ENCODE results near the gene LARP6.
"Not testable (repeated sequence)": the region's sequence is repeated elsewhere in the genome, so short reads cannot be mapped to it uniquely, and the experiment has no call there.

The LARP6 gene

DNA sequence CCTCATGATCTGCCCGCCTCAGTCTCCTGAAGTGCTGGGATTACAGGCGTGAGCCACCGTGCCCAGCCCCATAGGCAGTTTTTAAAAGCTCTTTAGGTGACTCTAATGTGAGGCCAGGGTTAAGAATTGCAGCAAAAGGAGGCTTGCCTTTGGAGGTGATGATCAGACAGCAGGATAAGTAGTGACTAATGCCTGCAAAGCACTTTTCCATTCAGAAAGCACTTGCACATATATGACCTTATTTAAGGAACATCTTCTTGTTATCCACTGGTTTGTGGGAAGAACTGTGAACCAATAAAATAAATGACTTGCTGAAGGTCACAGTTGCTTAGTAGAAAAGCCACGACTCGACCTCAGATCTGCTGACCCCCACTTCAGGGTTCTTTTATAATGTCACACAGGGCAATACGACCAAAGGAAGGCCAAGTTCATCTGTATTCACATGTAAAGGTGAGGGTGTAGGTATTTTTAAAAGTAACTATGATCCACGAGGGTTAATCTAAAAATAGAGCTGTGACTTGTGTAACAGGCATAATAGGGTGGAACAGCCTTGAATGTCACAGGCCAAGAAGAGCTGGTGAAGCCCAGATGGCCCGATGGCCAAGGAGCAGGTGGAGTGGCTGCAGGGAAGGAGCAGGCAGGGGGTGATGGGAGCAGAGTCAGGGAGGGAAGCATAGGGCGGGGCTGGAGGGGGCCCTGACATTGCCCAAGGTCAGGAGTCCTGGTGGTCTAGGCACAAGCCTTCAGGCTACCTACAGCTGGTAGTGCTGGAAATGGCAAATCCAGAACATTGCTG is 24.4 kb downstream of the LARP6 start:
- no peak for DNase-seq (ENCODE audit: low read depth)

DNA sequence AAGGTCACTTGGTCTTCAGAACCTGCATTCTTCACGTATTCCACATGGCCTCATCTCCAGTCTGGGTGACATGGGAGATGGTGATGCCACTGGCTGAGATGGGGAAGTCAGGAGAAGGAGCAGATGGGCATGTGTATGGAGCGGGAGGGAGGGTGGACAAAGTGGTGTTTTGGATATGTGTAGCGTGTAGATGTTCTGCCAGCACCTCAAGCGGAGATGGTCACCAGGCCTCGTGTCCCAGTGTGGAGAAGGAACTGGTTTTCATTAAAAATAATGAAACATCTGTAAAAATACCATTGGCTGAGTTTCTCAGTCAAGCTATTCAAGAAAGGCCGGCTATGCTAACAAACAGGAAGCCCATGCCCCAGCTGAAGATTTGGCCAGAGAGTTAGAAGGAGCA is 26.2 kb downstream of the LARP6 start:
- DNase-seq (ENCODE audit: low read depth): no peak

DNA sequence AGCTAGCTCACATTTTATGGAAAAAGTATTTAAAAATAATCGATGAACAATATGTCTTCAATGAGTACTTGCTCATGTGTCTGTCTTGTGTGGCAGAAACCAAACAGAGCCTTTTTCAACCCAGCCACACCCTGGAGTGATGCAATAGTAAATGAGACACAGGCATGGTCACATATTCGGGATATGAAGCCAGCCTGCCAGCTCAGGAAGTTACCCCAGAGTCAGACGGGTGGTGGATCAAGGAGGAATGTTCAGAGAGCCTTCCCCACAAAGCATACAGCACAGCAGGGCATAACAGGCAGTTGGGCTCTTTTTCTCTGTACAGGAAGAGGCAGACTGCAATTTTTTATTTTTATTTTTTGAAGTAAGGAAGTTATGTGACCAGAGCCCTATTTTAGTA is 27.3 kb downstream of the LARP6 start:
- DNase-seq (ENCODE audit: low read depth): no peak

DNA sequence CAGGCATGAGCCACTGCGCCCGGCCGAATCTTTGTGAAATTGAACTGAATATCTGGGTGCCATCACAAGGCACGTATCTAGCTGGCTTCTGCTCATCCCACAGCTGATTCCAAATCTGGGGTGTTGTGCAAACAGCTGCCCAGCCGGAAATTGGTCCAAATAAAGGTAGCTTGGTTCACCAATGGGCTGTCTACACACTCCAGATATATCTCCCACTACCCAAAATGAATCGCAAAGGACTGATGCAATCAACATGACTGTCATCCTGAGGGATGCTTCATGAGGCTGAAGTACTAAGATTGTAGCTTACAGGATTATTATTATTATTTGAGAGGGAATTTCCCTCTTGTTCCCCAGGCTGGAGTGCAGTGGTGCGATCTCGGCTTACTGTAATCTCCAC is 28.1 kb downstream of the LARP6 start:
- DNase-seq (ENCODE audit: low read depth): no peak

DNA sequence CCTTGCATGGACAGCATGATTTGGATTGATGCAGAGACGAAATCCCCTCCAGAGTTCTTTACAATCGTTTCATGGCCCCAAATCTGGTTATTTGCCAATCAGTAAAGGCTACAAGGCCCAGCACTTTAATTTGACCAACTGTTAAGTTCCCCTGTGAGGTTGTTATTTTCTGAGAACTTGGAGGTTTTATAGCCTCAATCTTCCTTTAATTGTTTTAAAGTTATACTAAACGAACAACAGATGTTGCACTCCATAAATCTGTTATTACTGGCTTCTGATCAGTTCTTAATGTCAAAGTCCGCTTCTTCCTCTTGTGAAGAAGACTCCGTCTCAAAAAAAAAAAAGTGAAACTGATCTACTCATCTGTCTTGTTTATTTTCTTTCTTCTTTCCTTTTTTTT is 30.8 kb downstream of the LARP6 start:
- DNase-seq (ENCODE audit: low read depth): no peak

DNA sequence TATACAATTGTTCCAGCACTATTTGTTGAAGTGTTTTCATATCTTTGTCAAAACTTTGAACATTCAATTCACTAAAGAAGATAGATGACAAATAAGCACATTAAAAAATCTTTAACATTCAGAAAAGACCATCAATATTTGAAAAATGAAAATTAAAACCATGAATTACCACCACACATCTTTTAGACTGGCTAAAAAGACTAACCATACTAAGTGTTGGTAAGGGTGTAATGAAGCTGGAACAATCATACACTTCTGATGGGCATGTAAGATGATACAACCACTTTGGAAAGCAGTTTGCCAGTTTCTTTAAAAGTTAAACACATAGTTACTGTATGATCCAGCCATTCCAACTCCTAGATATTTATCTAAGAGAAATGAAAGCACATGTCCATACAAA is 33.7 kb downstream of the LARP6 start:
- DNase-seq (ENCODE audit: low read depth): no peak

DNA sequence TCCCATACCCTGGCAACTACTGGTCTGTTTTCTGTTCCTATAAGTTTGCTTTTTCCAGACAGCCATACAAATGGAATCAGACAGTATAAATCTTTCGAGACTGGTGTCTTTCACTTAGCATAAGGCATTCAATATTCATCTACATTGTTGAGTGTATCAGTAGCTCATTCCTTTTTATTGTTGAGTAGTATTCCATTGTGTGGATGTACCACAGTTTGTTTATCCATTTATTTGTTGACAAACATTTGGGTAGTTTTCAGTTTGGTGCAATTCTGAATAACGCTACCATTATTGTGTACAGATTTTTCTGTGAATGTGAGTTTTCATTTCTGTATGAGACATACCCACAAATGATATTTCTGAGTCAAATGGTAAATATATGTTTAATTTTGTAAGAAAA is 35.4 kb downstream of the LARP6 start:
- no peak for DNase-seq (ENCODE audit: low read depth)

DNA sequence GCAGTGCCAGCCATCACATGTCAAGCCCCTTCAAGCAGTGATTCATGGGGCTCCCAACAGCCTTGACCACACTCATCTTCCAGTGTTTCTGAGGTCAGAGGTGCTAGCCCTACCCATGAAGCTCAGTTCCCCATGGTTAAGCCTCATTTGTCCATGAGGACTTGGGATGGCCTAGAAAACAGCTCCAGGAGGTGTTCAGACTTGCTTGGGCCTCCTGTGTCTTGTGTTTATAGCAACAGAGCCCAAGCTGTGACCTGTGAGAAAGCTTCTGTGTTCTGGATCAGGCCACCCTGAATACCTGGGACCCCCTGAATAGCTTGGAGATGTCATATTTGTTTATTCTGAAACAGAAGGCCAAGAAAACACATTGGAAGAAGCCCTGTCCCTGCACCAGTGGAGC is 36.7 kb downstream of the LARP6 start:
- DNase-seq (ENCODE audit: low read depth): no peak

DNA sequence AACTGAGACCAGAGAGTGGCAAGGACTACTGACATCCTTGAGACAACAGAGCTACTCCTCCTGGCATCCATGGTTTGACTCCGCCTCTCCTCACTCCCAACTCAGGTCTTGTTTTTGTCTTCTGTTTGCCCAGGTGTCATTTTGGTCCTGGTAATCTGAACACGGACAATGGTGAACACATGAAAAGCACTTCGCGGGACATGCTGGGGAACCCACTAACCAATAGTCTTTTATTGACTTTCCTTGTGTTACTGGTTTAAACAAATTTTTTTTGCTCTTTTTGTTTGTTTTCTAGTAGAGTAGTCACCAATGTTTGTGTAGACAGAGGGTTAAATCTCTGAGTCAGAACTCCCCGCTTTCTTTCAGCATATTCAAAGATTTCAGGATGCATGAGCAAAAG is 38.4 kb downstream of the LARP6 start:
- no peak for DNase-seq (ENCODE audit: low read depth)

DNA sequence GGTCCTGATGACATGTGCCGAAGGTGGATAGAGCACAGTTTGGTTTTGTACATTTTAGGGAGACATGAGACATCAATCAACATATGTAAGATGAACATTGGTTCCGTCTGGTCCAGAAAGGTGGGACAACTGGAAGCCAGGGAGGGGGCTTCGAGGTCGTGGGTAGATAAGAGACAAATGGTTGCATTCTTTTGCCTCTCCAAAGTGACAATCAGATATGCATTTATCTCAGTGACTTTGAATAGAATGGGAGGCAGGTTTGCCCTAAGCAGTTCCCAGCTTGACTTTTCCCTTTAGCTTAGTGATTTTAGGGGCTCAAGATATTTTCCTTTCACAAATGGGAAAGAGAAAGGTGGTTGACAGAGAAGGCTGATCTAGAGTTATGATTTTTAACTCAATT is 38.9 kb downstream of the LARP6 start:
- DNase-seq (ENCODE audit: low read depth): not testable (repeated sequence)

DNA sequence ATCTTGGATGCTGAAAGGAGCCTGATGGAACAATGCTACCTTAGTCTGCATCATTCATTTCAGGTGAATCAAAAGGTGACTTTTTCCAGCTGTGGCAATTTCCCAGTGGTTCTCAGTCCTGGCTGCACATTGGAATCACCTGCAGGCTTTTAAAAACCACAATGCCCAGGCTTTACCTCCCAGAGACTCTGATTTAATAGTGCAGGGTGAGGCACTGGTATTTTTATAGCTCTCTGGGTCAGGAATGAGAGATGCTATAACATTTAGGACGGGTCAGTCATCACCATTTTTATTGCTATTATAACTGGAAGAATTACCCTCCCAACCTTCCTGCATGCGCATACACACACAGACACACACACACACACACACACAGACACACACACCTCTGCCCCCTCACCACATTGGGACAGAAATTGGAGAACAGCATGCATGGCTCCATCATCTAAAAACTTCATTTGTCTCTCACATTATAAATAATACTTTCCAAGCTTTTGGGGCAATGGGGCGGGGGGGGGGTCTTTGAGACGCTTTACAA is 41.1 kb downstream of the LARP6 start:
- DNase-seq (ENCODE audit: low read depth): no peak

DNA sequence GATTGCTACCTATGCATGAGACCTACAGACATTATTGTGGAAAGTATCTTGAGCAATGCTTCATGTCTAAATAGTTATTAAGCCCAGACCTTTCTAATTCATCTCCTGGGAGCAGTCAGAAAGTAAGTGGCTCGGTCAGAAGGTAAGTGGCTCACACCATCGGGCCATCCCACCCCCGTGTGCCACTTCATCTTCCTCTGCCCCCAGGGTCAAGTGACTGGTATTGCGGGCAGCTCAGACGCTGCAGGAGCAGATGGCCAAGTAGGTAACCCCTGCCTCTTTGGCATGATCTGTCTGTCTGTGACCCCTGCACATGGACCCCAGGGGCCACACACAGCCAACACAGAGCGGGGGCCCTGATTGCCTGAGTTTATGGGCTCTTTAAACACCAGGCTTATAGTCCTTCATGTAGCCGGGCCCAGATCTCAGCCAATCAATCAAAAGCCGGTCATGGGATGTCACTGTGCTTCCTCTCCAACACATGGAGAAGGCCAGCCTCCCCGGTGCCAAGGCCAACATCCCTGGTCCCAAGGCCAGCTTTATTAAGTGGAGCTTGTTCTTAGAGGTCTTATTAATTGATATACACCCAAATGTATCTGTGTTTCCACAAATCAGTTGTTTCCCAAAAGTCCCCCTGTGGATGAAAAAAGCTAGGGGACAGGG is 42.9 kb downstream of the LARP6 start:
- no peak for DNase-seq (ENCODE audit: low read depth)

DNA sequence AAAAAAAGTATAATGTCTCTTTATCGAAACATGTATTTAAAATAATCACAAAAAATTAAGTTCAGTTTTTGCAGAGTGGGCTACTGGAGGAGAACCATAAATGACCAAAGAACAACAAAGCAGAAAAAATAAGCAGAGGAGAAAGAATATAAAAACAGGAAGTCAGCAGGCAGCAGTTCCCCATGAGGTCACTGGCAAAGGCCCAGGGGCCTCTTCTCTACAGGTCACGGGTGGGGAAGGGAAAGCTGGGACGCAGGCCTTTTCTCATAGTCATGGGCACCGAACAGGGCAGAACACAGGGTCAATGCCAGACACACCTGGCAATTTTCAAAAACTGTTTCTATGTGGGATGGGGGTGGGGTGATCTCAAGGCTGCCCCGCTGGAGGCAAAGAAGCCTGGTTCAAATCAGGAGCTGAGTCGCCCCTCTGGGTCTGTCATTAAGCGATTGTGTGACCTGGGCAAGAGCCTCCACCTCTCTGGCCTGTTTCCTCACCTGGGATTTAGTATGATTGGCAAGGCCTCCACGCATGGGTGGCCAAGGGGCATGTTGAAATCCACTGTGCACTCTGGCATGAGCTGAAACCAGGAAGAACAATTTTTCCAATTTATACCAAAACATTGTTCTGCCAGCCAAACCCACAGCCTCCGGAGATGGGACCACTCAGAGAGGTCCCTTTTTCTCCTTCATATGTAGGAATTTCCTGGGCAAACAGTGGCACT is 46.8 kb downstream of the LARP6 start:
- DNase-seq (ENCODE audit: low read depth): no peak

DNA sequence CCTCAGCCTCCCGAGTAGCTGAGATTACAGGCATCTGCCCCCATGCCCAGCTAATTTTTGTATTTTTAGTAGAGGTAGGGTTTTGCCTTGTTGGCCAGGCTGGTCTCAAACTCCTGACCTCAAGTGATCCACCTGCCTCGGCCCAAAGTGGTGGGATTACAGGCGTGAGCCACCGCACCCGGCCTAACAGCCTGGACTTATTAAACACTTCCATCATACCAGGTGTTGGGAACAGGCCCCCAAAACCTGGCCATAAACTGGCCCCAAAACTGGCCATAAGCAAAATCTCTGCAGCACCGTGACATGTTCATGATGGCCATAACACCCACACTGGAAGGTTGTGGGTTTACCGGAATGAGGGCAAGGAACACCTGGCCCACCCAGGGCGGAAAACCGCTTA is 49.6 kb downstream of the LARP6 start:
- DNase-seq (ENCODE audit: low read depth): not testable (repeated sequence)

DNA sequence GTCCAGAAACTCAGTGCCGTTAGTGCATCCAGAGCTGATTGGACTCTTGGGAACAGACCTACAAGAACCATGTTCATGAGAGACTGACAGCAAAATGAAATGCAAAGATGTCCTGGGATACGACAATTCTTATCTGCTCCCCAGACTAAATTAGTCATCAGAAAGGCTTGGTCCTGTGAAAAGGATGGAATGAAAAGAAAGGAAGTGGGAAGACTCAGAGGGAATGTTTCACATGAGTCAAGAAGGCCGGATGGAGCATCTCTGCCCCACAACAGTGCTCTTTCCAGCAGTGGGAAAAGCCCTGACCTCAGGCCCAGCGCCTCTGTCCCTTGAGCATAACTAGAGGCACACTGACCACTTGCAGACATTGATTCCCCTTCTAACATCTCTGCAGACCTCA is 51.3 kb downstream of the LARP6 start:
- DNase-seq (ENCODE audit: low read depth): no peak

DNA sequence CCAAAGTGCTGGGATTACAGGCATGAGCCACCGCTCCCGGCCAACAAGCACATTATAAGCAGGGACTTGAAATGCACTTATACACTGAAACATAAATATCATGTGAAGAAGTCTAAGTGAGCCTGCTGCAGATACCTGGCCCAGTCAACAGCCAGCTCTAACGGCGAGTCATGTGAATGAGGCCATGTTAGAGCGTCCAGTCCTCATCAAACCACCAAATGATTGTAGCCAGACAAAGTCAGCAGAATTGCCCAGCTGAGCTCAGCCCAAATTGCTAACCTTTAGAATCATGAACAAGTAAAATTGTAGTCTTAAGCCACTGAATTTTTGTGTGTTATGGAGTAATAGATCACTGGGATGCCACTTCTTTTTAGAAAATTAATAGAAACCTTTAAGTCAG is 52.8 kb downstream of the LARP6 start:
- DNase-seq (ENCODE audit: low read depth): no peak

DNA sequence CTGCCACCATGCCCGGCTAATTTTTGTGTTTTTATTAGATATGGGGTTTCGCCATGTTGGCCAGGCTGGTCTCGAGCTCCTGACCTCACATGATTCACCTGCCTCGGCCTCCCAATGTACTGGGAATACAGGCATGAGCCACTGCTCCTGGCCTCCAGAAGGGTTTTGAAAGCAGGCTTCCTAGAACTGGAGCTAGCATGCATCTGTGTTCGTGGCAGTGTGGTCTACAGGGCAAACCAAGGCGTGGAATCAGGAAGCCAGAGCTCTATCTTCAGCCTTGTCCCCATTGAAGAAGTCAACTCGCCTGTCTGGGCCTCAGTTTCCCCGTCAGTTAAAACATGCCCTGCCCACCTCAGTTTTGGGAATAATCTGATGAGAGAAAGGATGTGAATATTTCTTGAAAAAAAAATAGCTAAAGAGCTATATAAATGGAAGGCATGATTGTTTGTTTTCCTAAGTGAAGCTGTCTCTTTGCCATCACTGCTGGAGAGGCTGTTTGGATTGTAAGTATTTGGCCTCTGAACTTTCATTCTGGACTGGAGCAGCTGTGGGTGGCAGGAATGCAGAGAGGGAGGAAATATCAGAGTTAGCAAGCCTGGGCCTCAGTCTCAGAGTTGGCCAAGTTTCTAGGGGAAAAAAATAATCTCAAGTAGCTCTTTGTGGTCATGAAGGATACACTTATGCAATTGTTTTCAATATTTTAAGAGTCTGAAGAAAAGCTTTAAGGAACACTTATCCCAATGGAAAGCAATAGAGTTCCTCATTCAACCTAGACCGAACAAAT is 54.1 kb downstream of the LARP6 start:
- no peak for DNase-seq (ENCODE audit: low read depth)

DNA sequence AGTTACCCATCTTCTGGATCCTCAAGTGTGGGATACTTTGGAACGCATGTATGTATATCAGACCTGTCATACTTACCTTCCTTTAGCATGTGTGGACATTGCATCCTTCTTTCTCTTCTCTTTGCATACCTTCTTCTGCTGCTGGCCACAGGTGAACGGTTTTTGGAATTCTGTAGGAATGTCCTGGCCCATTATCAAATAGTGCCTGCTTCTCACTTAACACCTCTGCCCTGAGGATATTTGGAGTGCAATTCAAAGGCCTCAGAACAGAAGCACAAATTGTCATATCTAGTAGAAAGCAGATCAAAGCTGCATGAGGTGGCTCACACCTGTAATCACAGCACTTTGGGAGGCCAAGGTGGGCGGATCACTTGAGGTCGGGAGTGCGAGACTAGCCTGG is 56.5 kb downstream of the LARP6 start:
- no peak for DNase-seq (ENCODE audit: low read depth)

DNA sequence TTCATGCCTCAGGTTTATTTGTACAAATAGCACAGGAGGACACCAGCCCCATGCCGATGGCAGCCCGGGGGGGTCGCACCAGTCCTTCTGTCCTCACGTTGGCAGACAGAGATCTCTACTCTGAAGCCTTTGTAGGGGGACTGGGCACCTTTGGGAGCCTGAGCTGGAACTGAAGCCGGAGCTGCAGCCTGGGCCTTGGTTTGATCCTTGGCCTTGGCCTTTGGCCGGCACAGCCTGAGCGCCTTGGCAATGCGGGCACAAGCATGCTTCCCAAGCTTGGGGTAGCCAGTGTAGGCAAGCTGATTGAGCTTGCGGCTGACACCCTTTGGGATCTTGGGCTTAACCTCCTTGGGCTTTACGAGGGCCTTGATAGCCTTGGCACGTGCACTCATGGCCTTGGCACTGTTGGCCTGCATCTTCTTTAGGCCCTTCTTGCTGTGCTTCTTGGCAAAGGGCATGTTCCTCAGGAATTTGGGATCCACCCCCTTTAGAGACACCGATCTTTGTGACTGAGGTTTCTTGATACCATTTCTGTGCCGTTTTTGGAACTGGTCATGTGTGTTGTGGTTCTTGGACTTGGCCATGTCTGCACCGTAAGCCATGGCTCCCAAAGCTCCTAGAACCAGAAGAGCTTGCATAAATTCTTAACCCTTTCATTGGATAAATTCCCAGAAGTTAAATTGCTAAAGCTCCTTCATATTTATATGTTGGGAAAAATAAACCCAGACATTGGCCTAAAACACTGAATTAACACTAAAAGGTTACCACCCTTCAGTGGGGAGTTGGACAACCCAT is 57.2 kb downstream of the LARP6 start:
- DNase-seq (ENCODE audit: low read depth): no peak

DNA sequence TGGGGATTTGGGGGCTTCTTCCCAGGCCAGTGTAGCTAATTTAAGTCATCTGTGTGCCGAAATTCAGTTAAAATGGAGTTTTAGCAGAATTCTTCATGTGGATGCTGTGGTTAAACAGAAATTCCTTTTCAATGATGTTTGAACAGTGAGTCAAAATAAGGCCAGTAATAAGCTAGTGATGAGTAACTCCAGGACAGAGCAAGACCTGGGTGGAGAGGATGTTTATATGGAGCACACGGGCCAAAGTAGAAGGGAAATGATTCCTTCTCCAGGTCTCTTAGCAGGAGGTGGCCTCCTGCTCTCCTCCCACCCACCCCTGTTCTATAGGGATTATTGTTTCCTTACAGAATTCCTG is 58.7 kb downstream of the LARP6 start:
- no peak for DNase-seq (ENCODE audit: low read depth)

DNA sequence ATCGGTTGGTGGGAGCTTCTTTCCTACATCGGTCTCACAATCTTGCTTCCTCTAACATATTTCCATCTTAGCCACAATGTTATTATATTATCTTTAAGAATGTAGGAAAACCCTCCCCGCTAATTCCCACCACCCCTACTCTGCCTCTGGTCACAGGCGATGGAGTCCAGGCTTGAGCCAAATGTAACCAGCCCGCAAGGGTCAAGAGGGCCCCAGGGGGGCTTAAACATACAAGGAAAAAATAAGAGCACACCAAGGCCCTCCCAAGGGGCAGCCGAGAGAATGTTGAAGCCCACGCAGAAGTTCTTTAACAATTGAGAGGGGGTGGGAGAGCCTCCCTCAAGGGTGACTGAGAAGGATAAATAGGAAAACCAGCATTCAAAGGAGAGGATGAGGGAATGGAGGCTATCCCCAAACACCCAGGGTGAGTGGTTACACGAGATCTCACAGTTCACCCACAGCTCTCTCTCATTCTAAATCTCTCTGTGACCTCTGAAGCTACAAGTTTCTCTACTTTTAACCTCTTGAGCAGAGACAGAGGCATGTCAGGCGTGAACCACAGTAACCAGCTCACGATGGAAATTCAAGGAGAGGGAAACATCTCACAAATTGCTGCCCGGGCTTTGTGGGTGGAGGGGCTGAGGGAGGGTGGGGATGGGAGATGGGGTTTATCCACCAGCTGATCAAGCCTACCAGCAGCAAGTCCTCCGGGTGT is 59.2 kb downstream of the LARP6 start:
- no peak for DNase-seq (ENCODE audit: low read depth)
